HK-2 (cell line): ENCODE results near the gene RBM23.
A peak's percentile ranks its signal among the peaks of the same experiment; 100 is the strongest.
"Not testable (repeated sequence)": the region's sequence is repeated elsewhere in the genome, so short reads cannot be mapped to it uniquely, and the experiment has no call there.

Source experiments
- DNase-seq: peaks from one replicate; pipeline ENCODE4 v3.0.0-alpha.2; 2018; ENCODE audit not compliant: unreplicated experiment

The RBM23 gene

DNA sequence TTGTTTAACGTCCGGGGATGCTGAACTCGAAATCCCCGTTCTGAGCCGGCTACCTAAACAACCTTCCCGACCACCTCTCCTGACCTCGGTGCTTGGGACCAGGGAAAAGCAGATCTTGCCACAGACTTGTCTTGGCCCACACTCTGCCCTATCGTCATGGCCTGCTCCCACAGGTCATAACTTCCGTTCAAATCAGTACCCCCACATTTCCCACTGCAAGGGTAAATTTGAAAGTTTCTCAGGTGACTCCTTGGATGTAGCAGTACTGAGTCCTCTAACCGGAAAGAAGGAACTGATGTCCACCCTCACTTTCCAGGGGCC, 612 bp upstream of the RBM23 start:
- DNase-seq = no peak

DNA sequence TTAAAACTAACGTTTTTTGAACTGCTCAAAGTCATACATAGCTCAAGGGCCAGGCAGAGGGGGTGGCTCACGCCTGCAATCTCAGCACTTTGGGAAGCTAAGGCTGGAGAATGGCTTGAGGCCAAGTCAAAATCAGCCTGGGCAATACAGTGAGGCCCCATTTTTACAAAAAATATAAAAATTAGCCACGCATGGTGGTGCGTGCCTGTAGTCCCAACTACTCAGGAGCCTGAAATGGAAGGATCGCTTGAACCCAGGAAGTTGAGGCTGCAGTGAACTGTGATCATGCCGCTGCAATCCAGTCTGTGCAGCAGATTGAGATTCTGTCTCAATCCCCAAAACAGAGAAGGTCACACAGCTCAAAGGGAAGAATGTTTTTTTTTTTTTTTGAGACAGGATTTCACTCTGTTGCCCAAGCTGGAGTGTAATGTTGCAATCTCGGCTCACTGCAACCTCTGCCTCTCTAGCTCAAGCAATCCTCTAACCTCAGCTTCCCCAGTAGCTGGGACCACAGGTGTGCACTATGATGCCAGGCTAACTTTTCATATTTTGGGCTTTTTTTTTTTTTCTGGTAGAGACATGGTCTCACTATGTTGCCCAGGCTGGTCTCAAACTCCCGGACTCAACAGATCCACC, 2.9 kb downstream of the RBM23 start:
- no peak for DNase-seq

DNA sequence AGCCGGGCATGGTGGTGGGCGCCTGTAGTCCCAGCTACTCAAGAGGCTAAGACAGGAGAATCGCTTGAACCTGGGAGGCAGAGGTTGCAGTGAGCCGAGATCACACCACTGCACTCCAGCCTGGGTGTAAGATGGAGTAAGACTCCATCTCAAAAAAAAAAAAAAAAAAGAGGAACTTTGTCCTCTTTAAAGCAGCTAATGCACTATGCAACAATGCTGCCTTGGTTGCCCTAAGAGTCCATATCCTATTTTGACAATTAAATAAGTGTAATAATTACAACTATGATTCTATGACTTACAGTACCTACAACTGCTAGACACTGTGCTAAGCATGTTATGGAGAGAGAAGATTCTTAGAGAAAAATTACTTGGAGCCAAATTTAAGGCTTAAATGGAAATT, 4.1 kb downstream of the RBM23 start:
- DNase-seq = not testable (repeated sequence)

DNA sequence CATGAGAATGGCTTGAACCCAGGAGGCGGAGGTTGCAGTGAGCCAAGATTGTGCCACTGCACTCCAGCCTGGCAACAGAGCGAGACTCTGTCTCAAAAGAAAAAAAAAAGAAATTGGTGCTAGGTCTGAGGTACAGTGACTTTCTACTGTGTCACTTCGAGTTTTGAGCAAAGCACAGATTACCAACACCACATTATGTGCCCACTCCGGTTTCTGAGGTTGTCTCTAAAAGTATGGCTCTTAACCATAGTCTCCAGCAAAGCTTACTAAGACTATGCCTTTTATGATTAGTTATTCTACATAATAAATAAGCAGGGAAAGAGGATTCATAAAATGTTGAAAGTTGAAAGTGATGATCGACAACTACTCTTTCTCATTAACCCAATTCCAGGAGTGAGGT, 8.0 kb downstream of the RBM23 start:
- DNase-seq = no peak

DNA sequence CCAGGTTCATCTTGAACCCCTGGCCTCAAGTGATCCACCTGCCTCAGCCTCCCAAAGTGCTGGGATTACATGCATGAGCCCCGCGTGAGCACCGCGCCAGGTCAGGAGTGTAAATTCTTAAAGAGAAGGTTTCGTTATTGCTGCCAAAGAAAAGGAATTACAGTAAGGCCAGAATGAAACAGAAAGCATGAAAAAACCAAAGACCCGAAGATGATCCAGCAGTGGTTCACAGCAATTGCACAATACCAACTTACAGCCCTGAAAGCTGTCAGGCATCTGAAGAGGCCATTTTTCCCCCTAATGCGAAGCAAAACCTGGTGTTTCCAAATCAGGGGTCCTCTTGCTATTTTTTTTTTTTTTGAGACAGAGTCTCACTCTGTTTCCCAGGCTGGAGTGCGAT, 10.3 kb downstream of the RBM23 start:
- no peak for DNase-seq

DNA sequence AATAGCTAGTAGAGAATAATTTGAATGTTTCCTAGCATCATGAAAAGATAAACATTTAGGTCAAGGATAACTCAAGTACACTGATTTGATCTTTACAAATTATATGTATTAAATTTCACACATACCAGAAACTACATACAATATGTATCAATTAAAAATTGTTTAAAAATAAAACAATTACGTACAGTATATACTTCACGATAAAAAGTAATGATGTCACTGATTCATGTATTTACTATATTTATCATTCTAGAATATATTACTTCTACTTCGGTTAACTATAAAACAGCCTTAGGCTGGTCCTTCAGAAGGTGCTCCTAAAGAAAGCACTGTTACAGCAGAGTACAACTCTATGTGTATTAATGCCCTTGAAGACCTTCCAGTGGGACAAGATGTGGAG, 11.5 kb downstream of the RBM23 start:
- DNase-seq = no peak

DNA sequence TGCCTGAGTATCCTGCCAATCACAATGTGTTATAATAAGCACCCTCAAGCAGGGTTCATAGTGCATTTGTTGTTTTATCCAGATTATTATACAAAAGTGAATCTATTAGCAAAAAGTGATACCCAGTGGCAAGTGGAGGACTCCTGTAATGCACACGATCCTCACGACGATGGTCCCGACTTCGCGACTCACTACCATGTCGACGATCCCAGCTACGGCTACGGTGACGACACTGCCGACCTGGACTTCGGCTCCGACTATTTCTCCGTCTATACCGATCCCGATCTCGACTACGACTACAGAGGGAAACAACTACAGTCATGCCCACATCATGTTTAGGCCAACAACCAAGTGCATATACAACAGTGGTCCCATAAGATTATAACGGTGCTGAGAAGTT, 12.9 kb downstream of the RBM23 start:
- no peak for DNase-seq

DNA sequence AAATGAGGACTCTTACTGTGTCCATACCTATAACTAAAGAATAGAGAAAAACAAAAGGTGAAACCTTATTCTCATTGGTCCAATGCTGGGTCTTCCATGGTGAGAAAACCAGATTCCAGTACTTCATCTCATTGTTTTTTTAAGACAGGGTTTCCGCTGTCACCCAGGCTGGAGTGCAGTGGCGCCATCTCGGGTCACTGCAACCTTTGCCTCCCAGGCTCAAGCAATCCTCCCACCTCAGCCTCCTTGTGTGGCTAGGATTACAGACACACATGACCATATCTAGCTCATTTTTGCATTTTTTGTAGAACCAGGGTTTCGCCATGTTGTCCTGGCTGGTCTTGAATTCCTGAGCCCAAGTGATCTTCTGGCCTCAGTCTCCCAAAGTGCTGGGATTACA, 13.3 kb downstream of the RBM23 start:
- no peak for DNase-seq

DNA sequence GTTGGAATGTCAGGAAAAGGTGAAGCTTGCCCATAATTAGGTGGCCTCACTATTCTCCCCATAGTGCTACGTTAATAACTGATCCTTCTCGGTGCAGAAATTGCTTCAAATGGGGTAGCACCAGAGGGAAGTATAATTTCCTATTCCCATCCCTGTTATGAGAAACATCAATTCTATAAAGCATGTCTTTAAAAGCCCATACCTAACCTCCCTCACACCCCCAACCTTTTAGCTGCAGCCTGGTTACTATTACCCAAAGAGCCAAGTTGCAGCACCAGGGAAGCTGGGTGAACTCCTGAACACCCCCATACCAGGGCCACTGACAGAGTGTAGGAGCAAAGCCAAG, 15.2 kb downstream of the RBM23 start:
- DNase-seq = no peak

DNA sequence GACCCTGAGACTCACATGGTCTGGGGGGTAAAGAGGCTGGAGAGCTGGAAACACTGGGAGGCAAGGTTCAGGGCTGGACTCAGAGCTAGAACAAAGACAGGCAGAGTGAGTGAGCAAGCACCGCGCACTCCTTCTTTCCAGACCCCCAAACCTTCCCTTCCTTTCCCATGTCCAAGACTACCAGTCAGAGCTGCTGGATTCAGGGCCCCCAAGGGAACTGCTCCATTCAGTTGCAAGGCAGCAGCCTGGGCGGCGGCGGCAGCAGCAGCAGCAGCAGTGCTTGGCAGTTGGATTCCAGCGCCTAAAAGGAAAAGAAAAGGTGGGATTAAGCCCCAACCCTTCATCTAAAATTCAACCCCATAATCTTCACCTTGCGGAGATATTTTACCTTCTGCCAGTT, 17.1 kb downstream of the RBM23 start:
- DNase-seq = no peak

DNA sequence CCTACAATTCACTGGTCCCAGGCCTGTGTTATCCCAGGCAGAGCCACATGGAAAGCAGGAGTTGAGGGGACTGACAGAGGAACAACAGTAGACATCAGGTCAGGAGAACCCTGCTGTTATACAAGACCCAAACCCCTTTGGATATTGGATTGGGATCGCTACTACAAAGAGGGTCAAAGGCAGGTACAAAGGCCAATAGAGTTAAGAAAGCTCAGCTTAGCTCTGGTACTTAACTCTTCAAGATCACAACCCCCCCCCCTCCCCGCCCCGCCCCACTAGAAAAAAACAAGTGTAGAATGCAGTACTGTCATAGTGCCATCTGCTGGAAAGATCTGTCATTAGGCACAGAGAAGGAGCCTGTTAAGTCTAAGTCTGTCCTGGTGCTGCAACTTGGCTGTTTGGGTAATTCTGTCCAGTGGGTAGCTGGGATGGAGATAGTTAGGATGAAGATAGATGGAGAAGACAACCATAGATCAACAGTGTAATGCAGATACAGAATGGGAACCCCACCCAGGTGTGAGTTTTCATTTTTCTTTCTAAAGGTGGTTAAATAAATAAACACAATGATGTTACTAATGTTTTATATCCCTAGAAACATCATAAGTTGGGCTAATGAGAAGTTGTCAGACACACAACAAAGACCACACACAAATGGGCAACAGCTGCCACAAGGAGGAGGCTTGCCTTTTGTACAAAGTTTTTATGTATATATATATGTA, 18.7 kb downstream of the RBM23 start:
- peak; percentile 53 for DNase-seq

DNA sequence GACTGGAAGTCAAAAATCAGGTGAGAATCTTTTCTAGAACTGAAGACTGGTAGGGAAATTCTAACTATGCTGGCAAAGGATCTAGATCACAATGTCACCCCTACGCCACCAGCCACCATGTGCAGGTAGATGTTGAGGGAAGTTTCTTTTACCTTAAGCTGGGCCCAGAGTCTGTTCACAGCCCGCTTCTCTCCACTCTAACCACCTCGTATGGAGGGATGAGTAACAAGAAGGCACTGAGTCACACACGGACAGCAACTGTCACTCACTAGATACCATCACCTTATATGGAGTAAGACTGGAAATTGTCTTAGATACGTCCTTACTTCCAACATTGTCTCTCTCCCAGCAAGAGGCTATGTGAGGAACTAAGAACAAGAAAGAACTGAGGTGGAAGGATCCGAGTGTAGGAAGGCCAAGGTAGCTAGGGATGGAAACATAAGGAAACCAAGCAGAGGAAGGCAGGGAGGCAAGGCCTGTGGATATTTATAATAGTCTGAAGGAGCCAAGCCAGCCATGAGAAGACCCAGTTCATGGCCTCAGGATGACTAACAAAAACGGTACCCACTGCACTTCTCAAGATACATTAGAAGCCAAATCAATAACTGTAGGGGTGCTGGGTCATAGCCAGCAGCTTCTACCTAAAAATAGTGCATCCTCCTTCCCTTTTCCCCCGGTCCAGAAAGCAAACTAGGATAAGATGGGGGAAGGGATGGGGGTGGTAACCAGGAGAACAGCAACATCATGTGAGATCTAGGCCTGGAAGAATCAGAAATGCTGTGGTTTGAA, 20.5 kb downstream of the RBM23 start:
- peak; percentile 61 for DNase-seq

DNA sequence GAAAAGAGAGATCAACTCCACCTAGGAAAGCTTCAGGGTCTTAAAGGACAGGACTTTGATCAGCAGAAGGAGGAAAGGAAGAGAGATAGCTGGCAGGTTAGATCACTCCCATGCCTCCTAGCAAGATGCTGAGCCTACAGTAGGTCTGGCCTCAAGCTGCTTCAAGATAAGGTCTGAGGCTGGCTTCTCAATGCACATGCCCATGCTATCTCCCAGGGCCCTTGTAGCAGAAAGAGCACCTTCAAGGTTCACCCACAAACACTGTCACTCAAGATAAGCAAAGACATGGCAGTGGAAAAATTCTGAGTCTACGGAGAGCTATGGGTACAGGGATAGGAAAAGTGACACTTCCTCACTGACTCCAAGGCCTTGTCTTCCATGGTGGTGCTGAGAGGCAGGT, 21.6 kb downstream of the RBM23 start:
- DNase-seq = no peak

DNA sequence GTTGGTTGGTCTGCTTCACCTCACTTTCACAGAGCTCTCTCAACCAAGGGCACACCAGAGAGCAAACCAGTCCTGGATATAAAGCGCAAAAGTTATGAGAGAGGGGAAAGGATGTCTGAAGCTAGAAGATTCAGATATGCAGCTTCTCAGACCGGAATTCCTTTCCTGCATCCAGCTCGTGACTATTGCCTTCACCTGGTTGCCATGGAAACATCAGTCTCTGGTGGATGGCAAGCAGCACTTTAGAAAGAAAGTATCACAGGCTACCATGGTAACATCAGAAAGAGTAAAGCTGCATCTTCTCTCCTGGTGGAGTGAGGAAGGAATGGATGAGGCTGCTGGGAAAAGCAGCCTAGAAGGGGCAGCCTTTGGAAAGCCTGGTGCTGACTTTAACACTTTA, 22.2 kb downstream of the RBM23 start:
- DNase-seq = no peak

DNA sequence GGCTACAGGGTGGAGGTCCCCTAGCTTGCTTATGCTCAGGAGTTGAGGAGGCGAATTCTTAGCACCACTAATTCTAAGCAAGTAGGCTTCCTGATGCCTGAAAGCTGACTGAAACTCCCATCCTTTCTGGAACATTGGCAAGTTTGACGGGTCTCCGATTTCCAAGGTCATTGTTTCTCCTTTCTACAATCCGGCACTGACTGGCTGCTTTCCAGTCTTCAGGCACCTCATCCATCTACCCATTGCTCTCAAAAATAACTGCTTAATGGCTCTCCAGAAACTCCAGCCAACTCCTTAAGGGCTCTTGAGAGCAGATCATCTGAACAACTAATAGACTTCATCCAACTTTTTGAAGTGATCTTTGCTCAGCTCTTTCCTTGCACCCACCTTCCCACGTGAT, 22.6 kb downstream of the RBM23 start:
- DNase-seq = no peak

DNA sequence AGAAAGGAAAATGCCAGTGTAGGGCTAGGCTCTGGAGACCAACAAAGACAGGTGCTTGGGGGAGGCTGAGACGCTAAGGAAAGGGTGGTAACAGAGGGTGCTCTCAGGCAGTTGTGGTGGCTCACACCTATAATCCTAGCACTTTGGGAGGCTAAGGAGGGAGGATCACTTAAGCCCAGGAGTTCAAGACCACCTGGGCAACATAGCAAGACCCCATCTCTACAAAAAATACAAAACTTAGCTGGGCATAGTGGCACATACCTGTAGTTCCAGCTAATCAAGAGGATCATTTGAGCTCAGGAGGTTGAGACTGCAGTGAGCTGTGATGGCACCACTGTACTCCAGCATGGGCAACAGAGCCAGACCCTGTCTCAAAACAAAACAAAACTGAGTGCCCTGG, 23.5 kb downstream of the RBM23 start:
- DNase-seq = no peak

DNA sequence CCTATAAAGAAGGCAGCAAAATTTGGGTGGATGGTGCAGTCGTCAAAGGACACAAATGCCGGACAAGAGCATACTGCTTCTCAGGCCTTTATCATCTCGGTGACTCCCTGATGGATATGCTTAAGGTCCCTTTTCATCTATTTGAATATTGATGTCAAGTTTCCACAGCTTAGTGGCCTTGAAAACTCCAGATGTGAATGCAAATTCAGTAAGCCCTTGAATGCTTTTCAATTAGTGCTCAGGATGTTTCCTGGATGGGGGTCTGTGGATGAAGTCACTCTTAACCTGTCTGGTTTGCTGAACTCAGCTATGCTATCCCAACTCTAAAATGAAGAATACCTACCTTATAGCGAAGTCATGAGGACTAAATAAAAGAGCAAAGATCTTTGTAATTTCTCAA, 25.2 kb downstream of the RBM23 start:
- no peak for DNase-seq

DNA sequence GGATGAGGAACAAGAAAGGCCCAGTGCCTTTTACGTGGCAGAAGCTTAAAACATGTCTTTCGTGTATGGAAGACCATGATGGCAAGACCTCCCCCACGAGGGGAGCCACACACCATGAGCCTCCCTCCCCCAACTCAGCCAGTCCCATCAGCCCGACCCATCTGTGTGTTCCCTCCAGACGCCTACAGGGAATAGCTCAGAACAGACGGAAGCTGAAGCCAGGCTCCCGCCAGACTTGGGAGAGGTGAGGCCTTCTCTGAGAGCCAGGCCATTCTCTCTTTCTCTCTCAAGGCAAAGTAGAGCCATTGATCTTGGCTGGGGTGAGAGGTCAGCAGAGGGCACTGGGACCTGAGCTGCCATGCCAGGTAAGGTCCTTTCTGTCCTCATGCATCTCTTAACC, 26.5 kb downstream of the RBM23 start:
- DNase-seq = no peak

DNA sequence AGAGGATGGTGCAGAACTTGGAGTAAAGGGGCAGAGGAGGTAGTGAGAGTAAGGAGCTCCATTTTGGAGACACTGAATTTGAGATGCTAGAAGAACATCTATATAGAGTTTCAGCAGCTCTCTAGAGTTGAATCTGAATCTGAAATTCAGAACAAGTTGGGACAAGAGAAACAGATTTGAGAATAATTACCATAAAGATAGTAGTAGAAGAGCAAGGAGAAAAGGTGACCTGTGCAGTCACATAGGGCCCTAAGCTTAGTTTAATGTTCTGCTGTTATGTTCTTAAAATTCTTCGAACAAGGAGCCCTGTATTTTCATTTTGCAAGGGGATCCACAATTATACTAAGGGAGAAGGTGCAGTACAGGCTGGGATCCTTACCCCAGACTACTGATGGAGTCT, 28.5 kb downstream of the RBM23 start:
- no peak for DNase-seq

DNA sequence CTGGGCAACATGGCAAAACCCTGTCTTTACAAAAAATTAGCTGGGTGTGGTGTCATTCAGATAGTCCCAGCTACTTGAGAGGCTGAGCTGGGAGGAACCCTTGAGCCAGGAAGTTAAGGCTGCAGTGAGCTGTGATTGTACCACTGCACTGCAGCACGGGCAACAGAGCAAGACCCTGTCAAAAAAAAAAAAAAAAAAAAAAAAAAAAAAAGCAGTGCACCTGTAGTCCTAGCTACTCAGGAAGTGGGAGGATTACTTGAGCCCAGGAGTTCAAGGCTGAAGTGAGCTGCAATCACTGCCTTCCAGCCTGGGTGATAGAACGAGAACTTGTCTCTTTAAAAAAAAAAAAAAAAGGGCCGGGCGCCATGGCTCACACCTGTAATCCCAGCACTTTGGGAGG, 30.3 kb downstream of the RBM23 start:
- DNase-seq = no peak

DNA sequence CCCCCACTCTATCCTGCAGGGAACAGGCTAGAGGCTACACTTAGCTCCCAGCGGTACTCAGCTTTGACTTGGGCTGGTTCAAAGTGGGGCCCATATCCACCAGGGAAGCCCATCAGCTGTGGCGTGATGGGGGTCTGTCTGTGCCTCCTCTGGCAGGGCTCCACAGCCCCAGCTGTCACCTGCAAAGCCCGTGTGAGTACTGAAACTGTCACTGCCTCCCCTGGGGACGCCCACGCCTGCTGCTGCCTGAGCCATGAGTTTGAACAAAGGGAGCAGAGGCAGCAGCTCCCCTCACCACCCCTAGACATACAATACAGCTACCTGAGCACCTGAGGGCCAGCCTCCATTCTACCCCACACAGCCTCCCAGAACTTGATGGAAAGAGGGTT, 31.0 kb downstream of the RBM23 start:
- no peak for DNase-seq

DNA sequence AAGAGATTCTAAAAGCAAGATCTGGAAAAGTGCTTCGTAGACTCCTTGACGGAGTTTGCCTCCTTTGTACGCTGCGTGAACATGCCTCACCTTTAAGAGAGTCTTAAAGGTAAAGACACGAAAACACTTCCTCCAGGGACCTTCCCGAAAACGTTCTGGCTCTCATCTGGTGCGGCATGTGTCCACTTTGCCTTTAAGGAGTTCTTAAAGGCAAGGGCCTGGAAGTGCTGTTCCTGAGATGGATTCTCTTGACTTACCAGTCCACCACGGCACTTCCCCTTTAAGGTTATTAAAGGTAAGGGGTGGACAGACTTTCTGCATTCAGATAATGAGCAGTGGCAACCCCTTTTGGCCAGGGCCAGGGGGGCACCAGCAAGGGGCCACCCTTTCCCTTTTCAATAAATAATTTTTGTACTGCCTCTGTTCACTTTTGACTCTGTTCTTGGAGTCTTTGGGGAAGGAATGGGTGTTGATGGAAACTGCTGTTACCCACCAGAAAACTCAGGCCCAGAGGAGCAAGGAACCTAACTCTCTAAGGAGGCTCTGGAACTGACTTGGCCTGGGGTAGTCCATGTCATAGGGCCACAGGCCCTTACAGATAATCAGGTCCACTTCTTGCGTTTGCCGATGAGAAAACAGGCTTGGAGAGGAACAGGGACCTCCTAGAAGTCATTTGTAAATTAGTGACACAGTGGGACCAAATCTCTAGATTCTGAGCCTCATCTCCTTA, 31.5 kb downstream of the RBM23 start:
- DNase-seq = peak; percentile 58
